GM18526 (cell line): ENCODE data around the gene NTN5.

Source experiments
- POLR2A ChIP-seq: IDR thresholded peaks from 3 replicates; pipeline ENCODE4 v1.6.1; 2011; ENCODE audit not compliant: insufficient read length; ENCODE audit errors: extremely low read depth

NTN5 gene

DNA sequence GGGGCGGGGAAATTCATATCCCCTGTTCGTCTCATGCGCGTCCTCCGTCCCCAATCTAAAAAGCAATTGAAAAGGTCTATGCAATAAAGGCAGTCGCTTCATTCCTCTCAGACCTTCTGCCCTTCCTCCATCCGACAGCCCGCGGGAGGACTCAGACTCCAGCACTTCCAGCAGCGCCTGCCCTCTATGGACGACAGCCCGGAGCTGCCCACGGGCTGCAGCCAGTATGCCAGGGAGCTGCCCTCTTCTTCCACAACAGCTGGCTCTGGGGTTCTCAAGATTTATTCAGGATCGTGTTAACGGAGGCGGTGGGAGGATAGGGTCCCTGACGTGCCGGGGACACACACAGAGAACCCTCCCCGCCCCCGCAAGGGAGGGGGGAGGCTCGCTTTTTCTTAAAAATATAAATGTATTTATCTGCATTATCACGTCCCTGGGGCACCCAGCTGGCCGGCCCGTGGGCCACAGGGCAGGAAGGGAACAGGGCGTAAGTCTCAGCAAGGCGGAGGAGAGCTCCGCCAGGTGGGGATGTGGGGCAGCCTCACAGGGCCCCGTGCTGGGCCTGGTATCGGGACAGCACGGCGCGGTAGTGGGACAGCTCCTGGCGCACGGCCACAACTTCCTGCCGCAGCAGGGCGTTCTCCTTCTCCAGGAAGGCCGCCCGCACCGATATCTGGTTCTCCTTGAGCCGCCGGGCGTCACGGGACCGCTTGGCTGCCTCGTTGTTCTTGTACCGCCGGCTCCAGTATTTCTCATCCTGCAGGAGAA, 42.3 kb downstream of the NTN5 start:
- no peak for TF ChIP-seq POLR2A

GRCh38 chr19:48629599-48630295, 43.1 kb downstream of the NTN5 start:
- no peak for TF ChIP-seq POLR2A

GRCh38 chr19:48629297-48629598, 43.6 kb downstream of the NTN5 start:
- no peak for TF ChIP-seq POLR2A

DNA sequence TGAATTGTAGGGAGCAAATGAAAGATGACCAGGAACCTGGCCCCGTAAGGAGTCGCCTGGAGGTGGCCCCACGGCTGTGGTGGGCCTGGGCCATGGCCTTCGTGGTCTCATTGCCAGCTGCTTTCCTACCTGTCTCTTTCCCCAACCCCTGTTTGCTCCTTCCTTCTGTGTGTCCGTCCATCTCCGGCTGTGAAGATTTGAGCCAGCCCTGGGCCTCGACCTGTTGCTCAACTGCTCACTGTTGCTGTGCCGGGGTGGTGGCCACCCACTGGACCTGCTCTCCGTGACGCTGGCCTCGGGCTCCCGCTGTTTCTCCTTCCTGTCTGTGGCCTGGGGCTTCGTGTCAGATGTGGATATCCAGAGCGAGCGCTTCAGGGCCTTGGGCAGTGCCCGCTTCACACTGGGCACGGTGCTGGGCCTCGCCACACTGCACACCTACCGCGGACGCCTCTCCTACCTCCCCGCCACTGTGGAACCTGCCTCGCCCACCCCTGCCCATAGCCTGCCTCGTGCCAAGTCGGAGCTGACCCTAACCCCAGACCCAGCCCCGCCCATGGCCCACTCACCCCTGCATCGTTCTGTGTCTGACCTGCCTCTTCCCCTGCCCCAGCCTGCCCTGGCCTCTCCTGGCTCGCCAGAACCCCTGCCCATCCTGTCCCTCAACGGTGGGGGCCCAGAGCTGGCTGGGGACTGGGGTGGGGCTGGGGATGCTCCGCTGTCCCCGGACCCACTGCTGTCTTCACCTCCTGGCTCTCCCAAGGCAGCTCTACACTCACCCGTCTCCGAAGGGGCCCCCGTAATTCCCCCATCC, 44.1 kb downstream of the NTN5 start:
- TF ChIP-seq POLR2A, result no peak

GRCh38 chr19:48627865-48628314, 44.9 kb downstream of the NTN5 start:
- TF ChIP-seq POLR2A, result no peak

- no peak for TF ChIP-seq POLR2A
These were observed 45.5 kb downstream of the NTN5 start for GRCh38 chr19:48627201-48627864.

DNA sequence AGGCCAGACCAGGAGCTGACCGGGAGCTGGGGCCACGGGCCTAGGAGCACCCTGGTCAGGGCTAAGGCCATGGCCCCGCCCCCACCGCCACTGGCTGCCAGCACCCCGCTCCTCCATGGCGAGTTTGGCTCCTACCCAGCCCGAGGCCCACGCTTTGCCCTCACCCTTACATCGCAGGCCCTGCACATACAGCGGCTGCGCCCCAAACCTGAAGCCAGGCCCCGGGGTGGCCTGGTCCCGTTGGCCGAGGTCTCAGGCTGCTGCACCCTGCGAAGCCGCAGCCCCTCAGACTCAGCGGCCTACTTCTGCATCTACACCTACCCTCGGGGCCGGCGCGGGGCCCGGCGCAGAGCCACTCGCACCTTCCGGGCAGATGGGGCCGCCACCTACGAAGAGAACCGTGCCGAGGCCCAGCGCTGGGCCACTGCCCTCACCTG, 46.9 kb downstream of the NTN5 start:
- TF ChIP-seq POLR2A, result no peak

DNA sequence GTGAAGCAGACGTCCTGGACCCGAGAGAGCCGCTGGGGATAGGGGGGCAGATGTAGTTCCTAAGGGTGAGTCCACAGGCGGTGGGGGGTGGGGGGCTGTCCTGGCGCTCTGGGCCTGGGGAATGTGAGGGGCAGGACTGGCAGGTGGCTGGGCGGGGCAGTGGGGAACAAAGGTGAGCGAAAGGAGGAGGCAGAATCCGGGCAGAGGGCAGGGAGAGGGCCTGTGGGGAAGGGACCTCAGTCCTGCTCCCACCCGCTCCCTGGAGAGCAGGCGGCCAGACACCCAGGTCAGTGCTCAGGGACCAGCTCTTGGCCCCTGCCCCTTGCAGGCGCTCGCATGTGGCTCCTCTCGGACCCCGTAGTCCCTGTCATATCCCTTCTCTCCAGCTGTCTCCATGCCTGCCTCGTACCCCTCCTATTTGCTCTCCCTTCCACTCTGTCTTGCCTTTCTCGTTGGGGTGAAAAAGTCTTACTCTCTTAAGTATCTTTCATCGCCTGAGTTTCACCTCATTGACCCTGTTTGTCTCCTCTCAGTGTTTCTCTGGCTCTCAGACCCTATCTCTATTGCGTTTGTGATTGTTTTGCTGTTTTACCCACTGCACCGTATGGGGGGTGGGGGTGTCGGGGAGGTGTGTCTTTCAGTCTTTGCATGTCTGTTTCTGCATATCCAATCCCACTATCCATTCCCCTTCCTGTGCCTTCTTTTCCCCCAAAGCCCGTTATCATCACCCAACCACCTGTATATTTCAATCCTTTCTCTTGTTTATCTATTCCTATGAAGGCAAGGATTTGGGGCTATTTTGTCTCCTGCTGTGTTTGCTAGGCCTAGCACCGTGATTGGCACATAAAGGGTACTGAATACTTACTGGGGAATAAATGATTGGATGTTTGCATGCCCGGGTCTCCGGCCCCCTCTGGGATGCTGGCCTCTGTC, 47.8 kb downstream of the NTN5 start:
- no peak for TF ChIP-seq POLR2A

DNA sequence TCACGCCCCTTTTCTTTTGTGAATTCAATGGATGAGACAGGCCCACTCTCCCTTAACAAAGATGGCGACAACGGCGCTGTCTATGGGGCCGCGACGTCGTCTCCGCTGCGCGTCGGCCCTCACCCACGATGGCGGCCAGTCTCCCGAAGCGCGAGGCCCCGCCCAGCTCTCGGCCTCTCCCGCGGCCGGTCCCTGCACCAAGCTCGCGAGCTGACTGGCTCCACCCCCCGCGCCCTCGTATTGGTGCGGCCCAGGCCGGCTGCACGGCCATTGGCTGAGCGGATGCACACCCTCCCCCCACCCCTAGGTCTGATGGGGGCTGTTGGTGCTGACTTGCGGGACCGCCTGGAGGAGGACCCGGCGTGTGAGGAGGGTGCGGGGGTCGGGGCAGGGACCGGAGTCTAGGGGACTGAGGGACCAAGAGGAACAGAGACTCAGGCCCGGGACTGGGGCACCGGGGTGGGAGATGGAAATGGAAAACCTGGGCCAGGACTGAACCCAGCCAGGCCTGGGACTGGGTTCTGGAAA, 48.7 kb downstream of the NTN5 start:
- no peak for TF ChIP-seq POLR2A

- no peak for TF ChIP-seq POLR2A
These were observed 49.2 kb downstream of the NTN5 start for GRCh38 chr19:48623556-48624066.

GRCh38 chr19:48619692-48620585, 52.9 kb downstream of the NTN5 start:
- TF ChIP-seq POLR2A, result no peak

- peak; percentile 99 for TF ChIP-seq POLR2A
These were observed 53.7 kb downstream of the NTN5 start, which contains the start of the genes RPL18 and SPHK2 for GRCh38 chr19:48618916-48619691. TSS of gene RPL18 (minus strand) at chr19:48619178. CDS start at chr19:48619143, 35 bp downstream. TSS of gene SPHK2 (plus strand) at chr19:48619506. CDS start at chr19:48620515, 1,009 bp downstream.
